AG04449 (cell line): ENCODE results near the gene ACO1.

Experiments
- CTCF ChIA-PET: fragments of 350-600 bp; formaldehyde crosslinking; extraction: SDS; loops from one replicate; lab custom pipeline; 2021; ENCODE audit warnings: antibody characterized with exemption; lab: Yijun Ruan, JAX
- POLR2A ChIA-PET: fragments of 400-600, 350-600 bp; formaldehyde crosslinking; extraction: SDS; loops from one replicate; lab custom pipeline; 2020; ENCODE audit warnings: antibody characterized with exemption, inconsistent platforms; lab: Yijun Ruan, JAX
- DNase-seq: peaks from one replicate; pipeline ENCODE4 v3.0.0-alpha.2; 2010; ENCODE audit warnings: low read depth, low spot score
- H3K4me3 ChIP-seq: 2 replicates; pipeline ENCODE4 v1.5.1; 2011; ENCODE audit warnings: low read depth, mild to moderate bottlenecking, control low read depth, low read length
- CTCF ChIP-seq: IDR thresholded peaks from one replicate; pipeline ENCODE4 v1.5.1; 2011; ENCODE audit warnings: mild to moderate bottlenecking, moderate library complexity, low read length, control low read depth, inconsistent platforms; ENCODE audit not compliant: insufficient read depth; ENCODE audit errors: missing control alignments

ACO1 gene

GRCh38 chr9:32359452-32359851 lies 25.0 kb upstream of the ACO1 start:
- CTCF ChIA-PET, result interaction anchor here (0.9 to 1.2 kb wide), 3 partner anchors 18 to 222 kb away, joined by 3 read pairs; no protein-coding TSS in a partner anchor
- DNase-seq, result no peak
- POLR2A ChIA-PET, result no interaction called here
- H3K4me3 ChIP-seq, result no peak overlapping the region
- TF ChIP-seq CTCF, result no peak

GRCh38 chr9:32360983-32361673 lies 23.3 kb upstream of the ACO1 start:
- POLR2A ChIA-PET, result no interaction called here
- no peak for TF ChIP-seq CTCF
- H3K4me3 ChIP-seq, result no peak overlapping the region
- CTCF ChIA-PET, result no interaction called here
- DNase-seq, result no peak

GRCh38 chr9:32371279-32371678 lies 13.2 kb upstream of the ACO1 start:
- H3K4me3 ChIP-seq, result no peak overlapping the region
- CTCF ChIA-PET, result interaction anchor here (1.3 to 1.5 kb wide), 2 partner anchors 209 to 213 kb away, joined by 3 to 5 read pairs; no protein-coding TSS in a partner anchor
- POLR2A ChIA-PET, result no interaction called here
- no peak for DNase-seq
- TF ChIP-seq CTCF, result no peak

- POLR2A ChIA-PET, result no interaction called here
- CTCF ChIA-PET, result interaction anchor here (1.3 to 1.5 kb wide), 2 partner anchors 208 to 212 kb away, joined by 3 to 5 read pairs; no protein-coding TSS in a partner anchor
- no peak overlapping the region for H3K4me3 ChIP-seq
- TF ChIP-seq CTCF, result no peak
- no peak for DNase-seq
These were observed 12.8 kb upstream of the ACO1 start for GRCh38 chr9:32371679-32372078.

- ChIA-PET POLR2A (no interaction called here), CTCF (interaction anchor here (1.8 to 7.4 kb wide), 8 partner anchors 9 to 594 kb away, joined by 5 to 1093 read pairs (median 140); partner anchors contain the start of genes NDUFB6, SMIM27 and TOPORS)
- no peak overlapping the region for H3K4me3 ChIP-seq
- no peak for DNase-seq
- no peak for TF ChIP-seq CTCF
These were observed 8.2 kb upstream of the ACO1 start for GRCh38 chr9:32376285-32376684.

- CTCF ChIA-PET, result interaction anchor here (0.7 to 7.4 kb wide), 59 partner anchors 9 to 666 kb away, joined by 3 to 1093 read pairs (median 6); partner anchors contain the start of genes NDUFB6, RIGI, SMIM27 and TOPORS
These were observed 5.9 kb upstream of the ACO1 start for GRCh38 chr9:32378496-32378895.

More at GRCh38 chr9:32378496-32378895, 5.9 kb upstream of the ACO1 start:
- POLR2A ChIA-PET, result interaction anchor here (0.9 to 2.6 kb wide), 4 partner anchors 148 to 647 kb away, joined by 3 to 9 read pairs (median 4); partner anchors contain the start of genes DNAJA1, NDUFB6 and RIGI
- no peak overlapping the region for H3K4me3 ChIP-seq
- no peak for DNase-seq
- TF ChIP-seq CTCF, result peak; percentile 85
